ENCODE measurements around the gene PPP1R18.
A peak's percentile ranks its signal among the peaks of the same experiment; 100 is the strongest.
"Not testable (repeated sequence)": the region's sequence is repeated elsewhere in the genome, so short reads cannot be mapped to it uniquely, and the experiment has no call there.

The PPP1R18 gene, protein sequence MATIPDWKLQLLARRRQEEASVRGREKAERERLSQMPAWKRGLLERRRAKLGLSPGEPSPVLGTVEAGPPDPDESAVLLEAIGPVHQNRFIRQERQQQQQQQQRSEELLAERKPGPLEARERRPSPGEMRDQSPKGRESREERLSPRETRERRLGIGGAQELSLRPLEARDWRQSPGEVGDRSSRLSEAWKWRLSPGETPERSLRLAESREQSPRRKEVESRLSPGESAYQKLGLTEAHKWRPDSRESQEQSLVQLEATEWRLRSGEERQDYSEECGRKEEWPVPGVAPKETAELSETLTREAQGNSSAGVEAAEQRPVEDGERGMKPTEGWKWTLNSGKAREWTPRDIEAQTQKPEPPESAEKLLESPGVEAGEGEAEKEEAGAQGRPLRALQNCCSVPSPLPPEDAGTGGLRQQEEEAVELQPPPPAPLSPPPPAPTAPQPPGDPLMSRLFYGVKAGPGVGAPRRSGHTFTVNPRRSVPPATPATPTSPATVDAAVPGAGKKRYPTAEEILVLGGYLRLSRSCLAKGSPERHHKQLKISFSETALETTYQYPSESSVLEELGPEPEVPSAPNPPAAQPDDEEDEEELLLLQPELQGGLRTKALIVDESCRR

DNA sequence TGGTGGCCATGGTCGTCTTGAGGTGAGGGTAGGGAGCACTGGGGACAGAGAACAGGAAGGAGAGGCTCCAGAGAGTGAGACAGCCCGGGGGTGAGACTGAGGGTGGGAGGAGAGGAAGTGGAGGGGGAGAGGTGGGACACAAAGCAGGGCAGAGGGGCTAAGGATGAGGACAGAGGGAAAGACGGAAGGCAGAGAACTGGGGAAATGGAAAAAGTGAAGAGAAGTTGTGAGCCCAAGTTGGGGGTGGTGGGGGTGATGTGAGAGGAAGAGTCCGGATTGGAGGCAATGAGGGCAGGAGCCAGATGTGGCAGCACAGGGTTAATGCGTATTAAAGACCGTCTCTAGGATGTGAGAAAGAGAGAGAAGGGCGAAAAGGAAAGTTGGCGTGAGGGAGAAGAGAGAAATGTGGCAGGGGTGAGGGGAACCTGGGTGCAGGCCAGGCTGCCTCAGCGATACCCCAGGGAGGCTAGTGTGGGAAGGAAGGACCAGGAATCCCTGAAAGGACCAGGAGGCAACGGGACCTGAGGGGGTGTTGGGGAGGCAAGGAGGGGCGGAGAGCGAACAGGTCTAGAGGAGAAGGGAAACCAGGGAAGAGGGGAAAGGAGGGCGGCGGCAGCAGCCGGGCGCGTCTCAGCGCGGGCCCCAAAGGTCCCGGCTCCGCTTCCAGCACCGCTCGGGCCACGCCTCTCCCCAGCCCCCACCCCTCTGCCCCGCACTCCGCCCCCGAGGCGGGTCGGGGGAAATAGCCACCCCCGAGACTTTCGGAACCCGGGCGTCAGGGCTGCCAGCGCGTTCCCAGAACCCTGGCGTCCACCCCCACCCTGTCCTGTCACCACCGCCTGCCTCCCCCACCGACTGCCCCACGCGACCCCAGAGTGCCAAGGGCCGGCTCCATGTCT lies at the start of gene PPP1R18:
TSS of gene PPP1R18 (minus strand) at position 637 of the 899 bp plus-strand sequence. CDS start at position 10, 627 bp downstream.
- DNase-seq = peak; percentile 62

DNA sequence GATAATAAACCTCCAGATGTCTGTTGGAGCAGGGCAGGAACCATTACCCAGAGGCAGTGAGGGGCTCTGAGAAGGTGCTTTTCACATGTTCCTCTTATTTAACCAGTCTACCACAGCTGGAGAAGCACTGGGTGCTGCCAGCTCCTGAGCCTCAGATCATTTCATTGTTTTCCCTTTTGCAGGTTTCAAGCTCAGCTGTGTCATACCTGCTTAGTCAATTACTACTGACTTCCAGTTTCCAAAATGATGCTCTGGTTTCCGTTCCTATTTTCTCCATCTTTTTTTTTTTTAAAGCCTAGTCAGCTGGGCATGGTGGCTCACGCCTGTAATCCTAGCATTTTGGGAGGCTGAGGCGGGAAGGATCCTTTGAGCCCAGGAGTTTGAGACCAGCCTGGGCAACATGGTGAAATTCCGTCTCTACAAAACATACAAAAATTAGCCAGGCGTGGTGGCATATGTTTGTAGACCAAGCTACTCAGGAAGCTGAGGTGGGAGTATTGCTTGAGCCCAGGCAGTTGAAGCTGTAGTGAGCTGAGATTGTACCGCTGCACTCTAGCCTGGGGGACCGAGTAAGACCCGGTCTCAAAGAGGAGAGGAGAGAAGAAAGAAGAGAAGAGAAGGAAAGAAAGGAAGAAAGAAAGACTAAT lies 49.3 kb upstream of the PPP1R18 start:
- no peak for DNase-seq

GRCh38 chr6:30732237-30732943 lies 45.9 kb upstream of the PPP1R18 start:
- no peak for DNase-seq

GRCh38 chr6:30730601-30731435 lies 44.4 kb upstream of the PPP1R18 start:
- peak; percentile 15 for DNase-seq

DNA sequence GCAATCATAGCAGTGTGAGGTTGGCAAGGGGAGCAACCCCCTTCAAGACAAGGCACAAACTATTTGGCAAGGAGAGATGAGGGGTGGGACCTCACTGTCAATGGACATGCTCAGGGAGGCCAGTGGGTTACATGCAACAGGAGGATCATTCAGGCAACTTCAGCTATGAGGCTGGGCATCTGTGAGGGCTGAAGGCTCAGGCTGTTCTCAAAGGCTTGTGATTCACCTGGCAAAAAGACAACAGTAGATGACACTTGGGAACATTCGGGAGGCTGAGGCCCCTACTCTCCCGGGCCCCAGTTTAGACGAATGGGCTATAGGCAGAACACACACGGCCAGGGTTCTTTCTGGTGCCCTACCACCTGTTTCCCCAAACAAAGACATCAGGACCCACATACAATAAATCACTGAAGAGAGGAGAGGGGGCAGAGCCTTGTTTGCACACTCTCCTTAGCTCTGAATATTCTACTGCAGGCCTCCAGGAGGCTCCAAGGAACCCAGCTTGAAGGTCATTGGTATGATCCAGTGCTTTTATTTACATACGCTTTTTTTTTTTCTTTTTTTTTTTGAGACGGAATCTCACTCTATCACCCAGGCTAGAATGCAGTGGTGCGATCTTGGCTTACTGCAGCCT lies 41.6 kb upstream of the PPP1R18 start:
- DNase-seq = no peak

GRCh38 chr6:30726506-30727413 lies 40.3 kb upstream of the PPP1R18 start:
- no peak for DNase-seq

DNA sequence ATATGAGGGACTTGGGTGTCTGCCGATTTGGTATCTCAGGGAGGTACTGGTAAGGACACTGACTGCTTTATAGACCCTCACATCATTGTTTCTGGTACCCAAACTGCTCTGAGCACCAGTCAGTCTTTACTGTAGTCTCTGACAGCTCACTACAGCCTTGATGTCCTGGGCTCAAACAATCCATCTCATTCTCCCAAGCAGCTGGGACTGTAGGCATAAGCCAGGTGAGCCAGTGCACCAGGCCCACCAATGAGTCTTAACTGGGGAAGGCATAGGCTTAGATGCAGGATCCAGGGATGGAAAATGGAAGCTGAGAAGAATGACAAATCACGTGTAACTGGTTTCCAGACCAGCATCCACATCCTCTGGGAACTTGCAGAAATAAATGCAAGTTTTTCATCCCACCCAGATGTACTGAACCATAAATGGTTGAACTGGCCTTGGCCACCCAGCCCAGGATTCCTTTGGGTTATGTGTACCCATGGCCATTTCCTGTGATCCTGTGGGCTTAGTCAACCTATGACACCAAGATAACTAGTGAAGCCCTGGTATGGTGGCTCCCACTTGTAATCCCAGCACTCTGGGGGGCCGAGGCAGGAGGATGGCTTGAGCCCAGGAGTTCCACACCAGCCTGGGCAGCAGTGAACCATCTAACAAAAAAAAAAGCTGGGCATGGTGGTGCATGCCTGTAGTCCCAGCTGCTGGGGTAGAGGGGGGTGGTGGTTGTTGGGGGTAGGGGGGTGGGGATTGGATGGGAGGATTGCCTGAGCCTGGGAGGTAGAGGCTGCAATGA lies 39.5 kb upstream of the PPP1R18 start:
- DNase-seq = no peak

GRCh38 chr6:30724906-30725667 lies 38.6 kb upstream of the PPP1R18 start:
- no peak for DNase-seq

GRCh38 chr6:30723843-30724741 lies 37.6 kb upstream of the PPP1R18 start:
- DNase-seq = not testable (repeated sequence)

DNA sequence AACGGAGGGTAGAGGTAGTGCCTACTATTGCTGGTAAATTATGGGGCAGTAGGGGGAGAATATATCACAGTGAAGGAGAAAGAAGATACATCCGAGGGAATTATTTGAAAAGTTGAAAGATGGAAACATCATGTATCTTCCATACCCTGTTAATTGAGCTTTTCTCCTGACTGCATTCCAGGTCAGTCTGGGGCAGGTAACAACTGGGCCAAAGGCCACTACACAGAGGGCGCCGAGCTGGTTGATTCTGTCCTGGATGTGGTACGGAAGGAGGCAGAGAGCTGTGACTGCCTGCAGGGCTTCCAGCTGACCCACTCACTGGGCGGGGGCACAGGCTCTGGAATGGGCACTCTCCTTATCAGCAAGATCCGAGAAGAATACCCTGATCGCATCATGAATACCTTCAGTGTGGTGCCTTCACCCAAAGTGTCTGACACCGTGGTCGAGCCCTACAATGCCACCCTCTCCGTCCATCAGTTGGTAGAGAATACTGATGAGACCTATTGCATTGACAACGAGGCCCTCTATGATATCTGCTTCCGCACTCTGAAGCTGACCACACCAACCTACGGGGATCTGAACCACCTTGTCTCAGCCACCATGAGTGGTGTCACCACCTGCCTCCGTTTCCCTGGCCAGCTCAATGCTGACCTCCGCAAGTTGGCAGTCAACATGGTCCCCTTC lies 36.9 kb upstream of the PPP1R18 start:
- DNase-seq = not testable (repeated sequence)

DNA sequence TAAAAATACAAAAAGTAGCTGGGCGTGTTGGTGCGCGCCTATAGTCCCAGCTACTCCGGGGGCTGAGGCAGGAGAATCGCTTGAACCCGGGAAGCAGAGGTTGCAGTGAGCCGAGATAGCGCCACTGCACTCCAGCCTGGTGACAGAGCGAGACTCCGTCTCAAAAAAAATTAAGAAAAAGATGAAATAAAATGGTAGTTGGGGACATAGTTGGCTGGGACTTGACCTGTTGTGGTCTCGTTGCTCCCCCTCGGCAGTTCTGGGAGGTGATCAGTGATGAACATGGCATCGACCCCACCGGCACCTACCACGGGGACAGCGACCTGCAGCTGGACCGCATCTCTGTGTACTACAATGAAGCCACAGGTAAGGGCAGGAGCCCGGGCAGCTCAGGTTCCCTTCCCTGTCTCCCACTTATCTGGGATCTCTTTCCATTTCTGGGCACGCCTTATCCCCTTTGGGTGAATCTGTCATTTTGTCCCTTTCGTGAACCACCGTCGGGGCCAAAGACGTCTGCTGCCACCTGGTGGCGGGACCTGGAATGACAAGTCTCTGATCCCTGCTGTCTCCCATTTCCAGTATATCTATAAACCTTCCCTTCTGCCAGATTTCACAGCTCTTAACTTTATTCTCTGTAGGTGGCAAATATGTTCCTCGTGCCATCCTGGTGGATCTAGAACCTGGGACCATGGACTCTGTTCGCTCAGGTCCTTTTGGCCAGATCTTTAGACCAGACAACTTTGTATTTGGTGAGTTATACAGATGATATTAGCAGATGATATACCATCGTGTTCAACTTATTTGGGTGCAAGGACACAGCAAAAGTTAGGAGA lies 36.1 kb upstream of the PPP1R18 start:
- DNase-seq = peak; percentile 22

GRCh38 chr6:30722025-30722279 lies 35.5 kb upstream of the PPP1R18 start:
- not testable (repeated sequence) for DNase-seq

- peak; percentile 92 for DNase-seq
These were observed 35.0 kb upstream of the PPP1R18 start for GRCh38 chr6:30721198-30722024.

DNA sequence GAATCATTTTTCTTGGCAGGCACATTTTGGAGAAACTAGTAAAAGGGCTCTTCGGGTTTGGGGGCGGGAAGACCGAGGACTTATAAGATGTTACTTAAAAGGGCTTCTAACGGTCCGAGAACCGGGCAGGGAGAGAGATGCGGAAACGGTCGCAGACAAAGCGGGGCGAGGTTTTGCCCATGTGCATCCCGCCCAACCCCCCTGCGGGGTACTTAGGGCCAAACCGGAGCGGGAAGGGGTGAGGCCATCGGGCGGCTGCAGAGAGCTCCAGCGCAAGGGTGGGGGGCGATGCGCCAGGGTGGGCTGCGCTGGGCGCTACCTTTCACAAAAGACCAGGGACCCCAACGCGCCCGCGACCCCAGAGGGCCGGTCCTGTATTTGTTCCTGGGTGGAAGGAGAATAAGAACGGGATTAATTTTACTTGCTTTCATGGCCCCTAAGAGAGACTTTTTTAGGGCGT lies 34.3 kb upstream of the PPP1R18 start:
- peak; percentile 23 for DNase-seq
